ENCODE data around the gene TMTC4. TPM values are rescaled to one million over a fixed set of nuclear protein-coding genes. Genes with fewer than 3 reads are reported as not detected.

TMTC4 gene
- total RNA-seq, 1 experiment from 2014 or later: 45.5 TPM

- Mint-ChIP-seq H3K4me3 (no peak overlapping the region), H3K27me3 (ENCODE audit: low read depth) (no peaks in the 10 kb centered on the region; the same call in 1 of the 2 replicates), H3K4me1 (no peaks in the 10 kb centered on the region), H3K27ac (no peak overlapping the region), H3K36me3 (no peaks in the 10 kb centered on the region), H3K9me3 (no peaks in the 10 kb centered on the region)
- POLR2A ChIA-PET: no interaction called here
- DNase-seq (ENCODE audit: low spot score) (no peak), ATAC-seq (peak; percentile 67)
- CTCF ChIA-PET: interaction anchor here (1.0 to 1.1 kb wide), 2 partner anchors 13 to 34 kb away, joined by 3 to 5 read pairs; partner anchors contain the start of gene TMTC4
- TF ChIP-seq, protein P1, sequence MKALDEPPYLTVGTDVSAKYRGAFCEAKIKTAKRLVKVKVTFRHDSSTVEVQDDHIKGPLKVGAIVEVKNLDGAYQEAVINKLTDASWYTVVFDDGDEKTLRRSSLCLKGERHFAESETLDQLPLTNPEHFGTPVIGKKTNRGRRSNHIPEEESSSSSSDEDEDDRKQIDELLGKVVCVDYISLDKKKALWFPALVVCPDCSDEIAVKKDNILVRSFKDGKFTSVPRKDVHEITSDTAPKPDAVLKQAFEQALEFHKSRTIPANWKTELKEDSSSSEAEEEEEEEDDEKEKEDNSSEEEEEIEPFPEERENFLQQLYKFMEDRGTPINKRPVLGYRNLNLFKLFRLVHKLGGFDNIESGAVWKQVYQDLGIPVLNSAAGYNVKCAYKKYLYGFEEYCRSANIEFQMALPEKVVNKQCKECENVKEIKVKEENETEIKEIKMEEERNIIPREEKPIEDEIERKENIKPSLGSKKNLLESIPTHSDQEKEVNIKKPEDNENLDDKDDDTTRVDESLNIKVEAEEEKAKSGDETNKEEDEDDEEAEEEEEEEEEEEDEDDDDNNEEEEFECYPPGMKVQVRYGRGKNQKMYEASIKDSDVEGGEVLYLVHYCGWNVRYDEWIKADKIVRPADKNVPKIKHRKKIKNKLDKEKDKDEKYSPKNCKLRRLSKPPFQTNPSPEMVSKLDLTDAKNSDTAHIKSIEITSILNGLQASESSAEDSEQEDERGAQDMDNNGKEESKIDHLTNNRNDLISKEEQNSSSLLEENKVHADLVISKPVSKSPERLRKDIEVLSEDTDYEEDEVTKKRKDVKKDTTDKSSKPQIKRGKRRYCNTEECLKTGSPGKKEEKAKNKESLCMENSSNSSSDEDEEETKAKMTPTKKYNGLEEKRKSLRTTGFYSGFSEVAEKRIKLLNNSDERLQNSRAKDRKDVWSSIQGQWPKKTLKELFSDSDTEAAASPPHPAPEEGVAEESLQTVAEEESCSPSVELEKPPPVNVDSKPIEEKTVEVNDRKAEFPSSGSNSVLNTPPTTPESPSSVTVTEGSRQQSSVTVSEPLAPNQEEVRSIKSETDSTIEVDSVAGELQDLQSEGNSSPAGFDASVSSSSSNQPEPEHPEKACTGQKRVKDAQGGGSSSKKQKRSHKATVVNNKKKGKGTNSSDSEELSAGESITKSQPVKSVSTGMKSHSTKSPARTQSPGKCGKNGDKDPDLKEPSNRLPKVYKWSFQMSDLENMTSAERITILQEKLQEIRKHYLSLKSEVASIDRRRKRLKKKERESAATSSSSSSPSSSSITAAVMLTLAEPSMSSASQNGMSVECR (CRISPR knock-in tag; IDR thresholded peaks at IDR 0.05; ENCODE audit: borderline replicate concordance): no peak
- TF ChIP-seq ZNF263 (CRISPR knock-in tag; IDR thresholded peaks at IDR 0.05; ENCODE audit: low read depth) (no peak), ZMAT4 (CRISPR knock-in tag; IDR thresholded peaks at IDR 0.05) (no peak), GTF2I (CRISPR knock-in tag; conservative IDR thresholded peaks at IDR 0.05) (no peak), NFATC4 (CRISPR knock-in tag; IDR thresholded peaks at IDR 0.05) (no peak), ZNF423 (CRISPR knock-in tag; IDR thresholded peaks at IDR 0.05) (no peak), NR1H2 (CRISPR knock-in tag; IDR thresholded peaks at IDR 0.05) (no peak), ERG (CRISPR knock-in tag; IDR thresholded peaks at IDR 0.05) (no peak), SOX15 (CRISPR knock-in tag; IDR thresholded peaks at IDR 0.05) (no peak), CTCF (IDR thresholded peaks at IDR 0.05) (no peak), ZBTB21 (CRISPR knock-in tag; IDR thresholded peaks at IDR 0.05; ENCODE audit: borderline replicate concordance) (no peak), NFYB (CRISPR knock-in tag; conservative IDR thresholded peaks at IDR 0.05; ENCODE audit: low read depth) (no peak), OVOL2 (CRISPR knock-in tag; IDR thresholded peaks at IDR 0.05; ENCODE audit: borderline replicate concordance) (no peak), CDX4 (CRISPR knock-in tag; IDR thresholded peaks at IDR 0.05; ENCODE audit: borderline replicate concordance) (no peak), PRRX2 (CRISPR knock-in tag; IDR thresholded peaks at IDR 0.05) (no peak), ZBTB43 (CRISPR knock-in tag; IDR thresholded peaks at IDR 0.05) (no peak), NFE2L1 (CRISPR knock-in tag; IDR thresholded peaks at IDR 0.05) (no peak)
- TF ChIP-seq, protein P2, sequence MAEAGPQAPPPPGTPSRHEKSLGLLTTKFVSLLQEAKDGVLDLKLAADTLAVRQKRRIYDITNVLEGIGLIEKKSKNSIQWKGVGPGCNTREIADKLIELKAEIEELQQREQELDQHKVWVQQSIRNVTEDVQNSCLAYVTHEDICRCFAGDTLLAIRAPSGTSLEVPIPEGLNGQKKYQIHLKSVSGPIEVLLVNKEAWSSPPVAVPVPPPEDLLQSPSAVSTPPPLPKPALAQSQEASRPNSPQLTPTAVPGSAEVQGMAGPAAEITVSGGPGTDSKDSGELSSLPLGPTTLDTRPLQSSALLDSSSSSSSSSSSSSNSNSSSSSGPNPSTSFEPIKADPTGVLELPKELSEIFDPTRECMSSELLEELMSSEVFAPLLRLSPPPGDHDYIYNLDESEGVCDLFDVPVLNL (CRISPR knock-in tag; IDR thresholded peaks at IDR 0.05; ENCODE audit: borderline replicate concordance, low read depth): no peak
- TF ChIP-seq, protein P3, sequence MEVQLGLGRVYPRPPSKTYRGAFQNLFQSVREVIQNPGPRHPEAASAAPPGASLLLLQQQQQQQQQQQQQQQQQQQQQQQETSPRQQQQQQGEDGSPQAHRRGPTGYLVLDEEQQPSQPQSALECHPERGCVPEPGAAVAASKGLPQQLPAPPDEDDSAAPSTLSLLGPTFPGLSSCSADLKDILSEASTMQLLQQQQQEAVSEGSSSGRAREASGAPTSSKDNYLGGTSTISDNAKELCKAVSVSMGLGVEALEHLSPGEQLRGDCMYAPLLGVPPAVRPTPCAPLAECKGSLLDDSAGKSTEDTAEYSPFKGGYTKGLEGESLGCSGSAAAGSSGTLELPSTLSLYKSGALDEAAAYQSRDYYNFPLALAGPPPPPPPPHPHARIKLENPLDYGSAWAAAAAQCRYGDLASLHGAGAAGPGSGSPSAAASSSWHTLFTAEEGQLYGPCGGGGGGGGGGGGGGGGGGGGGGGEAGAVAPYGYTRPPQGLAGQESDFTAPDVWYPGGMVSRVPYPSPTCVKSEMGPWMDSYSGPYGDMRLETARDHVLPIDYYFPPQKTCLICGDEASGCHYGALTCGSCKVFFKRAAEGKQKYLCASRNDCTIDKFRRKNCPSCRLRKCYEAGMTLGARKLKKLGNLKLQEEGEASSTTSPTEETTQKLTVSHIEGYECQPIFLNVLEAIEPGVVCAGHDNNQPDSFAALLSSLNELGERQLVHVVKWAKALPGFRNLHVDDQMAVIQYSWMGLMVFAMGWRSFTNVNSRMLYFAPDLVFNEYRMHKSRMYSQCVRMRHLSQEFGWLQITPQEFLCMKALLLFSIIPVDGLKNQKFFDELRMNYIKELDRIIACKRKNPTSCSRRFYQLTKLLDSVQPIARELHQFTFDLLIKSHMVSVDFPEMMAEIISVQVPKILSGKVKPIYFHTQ (CRISPR knock-in tag; IDR thresholded peaks at IDR 0.05): no peak
- TF ChIP-seq, protein P4, sequence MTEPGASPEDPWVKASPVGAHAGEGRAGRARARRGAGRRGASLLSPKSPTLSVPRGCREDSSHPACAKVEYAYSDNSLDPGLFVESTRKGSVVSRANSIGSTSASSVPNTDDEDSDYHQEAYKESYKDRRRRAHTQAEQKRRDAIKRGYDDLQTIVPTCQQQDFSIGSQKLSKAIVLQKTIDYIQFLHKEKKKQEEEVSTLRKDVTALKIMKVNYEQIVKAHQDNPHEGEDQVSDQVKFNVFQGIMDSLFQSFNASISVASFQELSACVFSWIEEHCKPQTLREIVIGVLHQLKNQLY (CRISPR knock-in tag; IDR thresholded peaks at IDR 0.05): no peak
These were observed 33.5 kb upstream of the TMTC4 start for GRCh38 chr13:100707818-100708740.
